CD4-positive, alpha-beta T cell treated with Interleukin-6 for 4 hours (primary cell): Measurements from ENCODE around the gene GATA5.
"Not testable (repeated sequence)": the region's sequence is repeated elsewhere in the genome, so short reads cannot be mapped to it uniquely, and the experiment has no call there.

Source experiments
- DNase-seq: peaks from one replicate; pipeline ENCODE4 v3.0.0-alpha.2; 2020; ENCODE audit warnings: mixed read lengths

Gene GATA5

GRCh38 chr20:62427172-62428001 lies 48.4 kb downstream of the GATA5 start, which contains the start of gene RBBP8NL:
TSS of gene RBBP8NL (minus strand) at chr20:62427539. CDS start at chr20:62419647, 7,892 bp downstream.
- no peak for DNase-seq

- no peak for DNase-seq
These were observed 49.1 kb downstream of the GATA5 start for GRCh38 chr20:62426699-62427131.

GRCh38 chr20:62426059-62426348 lies 49.8 kb downstream of the GATA5 start:
- DNase-seq: not testable (repeated sequence)

- no peak for DNase-seq
These were observed 50.3 kb downstream of the GATA5 start for GRCh38 chr20:62425281-62426058.

- no peak for DNase-seq
These were observed 51.3 kb downstream of the GATA5 start for GRCh38 chr20:62424249-62425107.

GRCh38 chr20:62423326-62423706 lies 52.5 kb downstream of the GATA5 start:
- no peak for DNase-seq

GRCh38 chr20:62422636-62423325 lies 53.0 kb downstream of the GATA5 start:
- DNase-seq: no peak

- no peak for DNase-seq
These were observed 54.1 kb downstream of the GATA5 start for GRCh38 chr20:62421716-62421990.

GRCh38 chr20:62420846-62421715 lies 54.7 kb downstream of the GATA5 start:
- DNase-seq: no peak

GRCh38 chr20:62419759-62420158 lies 56.0 kb downstream of the GATA5 start:
- no peak for DNase-seq

GRCh38 chr20:62418709-62419487 lies 56.9 kb downstream of the GATA5 start:
- no peak for DNase-seq

GRCh38 chr20:62417981-62418708 lies 57.6 kb downstream of the GATA5 start:
- DNase-seq: no peak

GRCh38 chr20:62416651-62417637 lies 58.9 kb downstream of the GATA5 start:
- DNase-seq: no peak

- DNase-seq: no peak
These were observed 60.3 kb downstream of the GATA5 start for GRCh38 chr20:62415354-62416111.

GRCh38 chr20:62413896-62414481 lies 61.8 kb downstream of the GATA5 start:
- no peak for DNase-seq
